GM12878 (cell line): ENCODE measurements around the gene DERL2. TPM values are rescaled to one million over a fixed set of nuclear protein-coding genes. Genes with fewer than 3 reads are reported as not detected.

ENCODE experiments used
- ATAC-seq: fragments of 200-7000 bp; cut with Tn5 transposase; 3 replicates; pipeline ENCODE4 v1.9.1; 2020; ENCODE audit warnings: mild to moderate bottlenecking, moderate library complexity
- BruUV-seq: library from RNA; stranded (reverse); fragments of 400-500 nt; replicated peaks from 2 replicates; lab custom pipeline; 2021; lab: Mats Ljungman, UMichigan
- CTCF ChIA-PET: fragments of 300-600 bp; sonication (Branson Sonifier 250); formaldehyde crosslinking; extraction: SDS; loops from one replicate; lab custom pipeline; 2021; ENCODE audit warnings: inconsistent platforms; lab: Yijun Ruan, JAX
- POLR2A ChIA-PET: fragments of 350-600 bp; formaldehyde crosslinking; extraction: SDS; loops from one replicate; lab custom pipeline; 2021; ENCODE audit warnings: inconsistent platforms; lab: Charles Lee
- RAD21 ChIA-PET: fragments of 300-600 bp; sonication (Branson Sonifier 250); formaldehyde crosslinking; loops from one replicate; lab custom pipeline; 2023; ENCODE audit warnings: antibody characterized with exemption; ENCODE audit not compliant: unreplicated experiment; lab: Charles Lee
- SMC1A ChIA-PET: fragments of 300-600 bp; sonication (Branson Sonifier 250); formaldehyde crosslinking; loops from one replicate; lab custom pipeline; 2023; ENCODE audit not compliant: unreplicated experiment, uncharacterized antibody; lab: Charles Lee
- DNase-seq: peaks from one replicate; pipeline ENCODE4 v3.0.0-alpha.2; 2011; ENCODE audit warnings: low read depth, low spot score
- FAIRE-seq: peaks from 3 replicates; lab custom pipeline; 2011; peaks lifted over from hg19 to GRCh38; lab: Jason Lieb, UNC
- H2AFZ ChIP-seq: 2 replicates; pipeline ENCODE4 v1.6.0; 2011; ENCODE audit warnings: low read depth, low read length, control low read depth; ENCODE audit not compliant: control insufficient read depth
- H3K27ac ChIP-seq: 2 replicates; pipeline ENCODE4 v1.5.1; 2011; ENCODE audit warnings: control low read depth; ENCODE audit not compliant: control insufficient read depth, insufficient read depth
- H3K27me3 ChIP-seq, 2 experiments: replicated peaks in 1 of 2; 2 replicates each; pipeline versions ENCODE4 v1.6.0 to v1.6.1; 2011; ENCODE audit warnings: low read length in 1 of 2; ENCODE audit not compliant: control insufficient read depth in 2 of 2, insufficient read depth in 2 of 2
- H3K36me3 ChIP-seq, 2 experiments: 2 replicates each; pipeline ENCODE4 v1.5.1; 2011; ENCODE audit warnings: low read length in 1 of 2; ENCODE audit not compliant: control insufficient read depth in 2 of 2, insufficient read depth in 2 of 2
- H3K4me1 ChIP-seq: 2 replicates; pipeline ENCODE4 v1.6.1; 2011; ENCODE audit warnings: mild to moderate bottlenecking, low read length, moderate library complexity, mixed read lengths; ENCODE audit not compliant: control insufficient read depth, insufficient read depth
- H3K4me2 ChIP-seq: 2 replicates; pipeline ENCODE4 v1.6.0; 2011; ENCODE audit warnings: control low read depth; ENCODE audit not compliant: control insufficient read depth, insufficient read depth
- H3K4me3 ChIP-seq: fragments of 200-600 bp; sonication (generic); 2 replicates; pipeline ENCODE4 v1.5.1; 2016
- H3K79me2 ChIP-seq: 2 replicates; pipeline ENCODE4 v1.6.0; 2011; ENCODE audit warnings: low read length; ENCODE audit not compliant: control insufficient read depth, insufficient read depth
- H3K9ac ChIP-seq: 2 replicates; pipeline ENCODE4 v1.8.0; 2011; ENCODE audit warnings: low read length, control low read depth, mixed read lengths; ENCODE audit not compliant: control insufficient read depth, insufficient read depth
- H3K9me3 ChIP-seq: replicated peaks from 3 replicates; pipeline ENCODE4 v1.5.1; 2011; ENCODE audit warnings: mild to moderate bottlenecking, low read length; ENCODE audit not compliant: control insufficient read depth, insufficient read depth
- H4K20me1 ChIP-seq: 2 replicates; pipeline ENCODE4 v1.6.0; 2011; ENCODE audit not compliant: control insufficient read depth, insufficient read depth
- BACH1 ChIP-seq: fragments of 450-650 bp; IDR thresholded peaks from 2 replicates; pipeline ENCODE4 v1.6.1; 2017; ENCODE audit warnings: mild to moderate bottlenecking, borderline replicate concordance
- BMI1 ChIP-seq: fragments of 450-650 bp; IDR thresholded peaks from 2 replicates; pipeline ENCODE4 v1.6.1; 2016; ENCODE audit warnings: mild to moderate bottlenecking, moderate library complexity, borderline replicate concordance
- EGR1 ChIP-seq, 2 experiments: IDR thresholded peaks; 1 replicate in 1 of 2; 2 replicates in 1 of 2; pipeline ENCODE4 v1.6.1; 2011 to 2012; ENCODE audit warnings: low read depth in 2 of 2, low read length in 2 of 2, borderline replicate concordance in 1 of 2, mild to moderate bottlenecking in 1 of 2, moderate library complexity in 1 of 2
- FOXK2 ChIP-seq: fragments of 450-650 bp; IDR thresholded peaks from 2 replicates; pipeline ENCODE4 v1.6.1; 2017; ENCODE audit warnings: mild to moderate bottlenecking, moderate library complexity
- IKZF1 ChIP-seq: fragments of 450-650 bp; conservative IDR thresholded peaks from 2 replicates; pipeline ENCODE4 v1.6.1; 2017; ENCODE audit warnings: antibody characterized with exemption, mild to moderate bottlenecking
- KDM1A ChIP-seq: fragments of 200-600 bp; sonication (generic); IDR thresholded peaks from 2 replicates; pipeline ENCODE4 v1.6.1; 2016; ENCODE audit warnings: borderline replicate concordance
- NFYB ChIP-seq: IDR thresholded peaks from 2 replicates; pipeline ENCODE4 v1.6.1; 2011; ENCODE audit warnings: low read depth, mild to moderate bottlenecking, low read length, improper control_type of control experiment, moderate library complexity; ENCODE audit not compliant: insufficient read depth
- NR2C1 ChIP-seq: fragments of 450-650 bp; IDR thresholded peaks from 2 replicates; pipeline ENCODE4 v1.6.1; 2017; ENCODE audit warnings: antibody characterized with exemption, mild to moderate bottlenecking, moderate library complexity
- SIX5 ChIP-seq: IDR thresholded peaks from 2 replicates; pipeline ENCODE4 v1.6.1; 2011; ENCODE audit warnings: mild to moderate bottlenecking, low read depth, low read length, moderate library complexity; ENCODE audit not compliant: severe bottlenecking
- STAT3 ChIP-seq: IDR thresholded peaks from 2 replicates; pipeline ENCODE4 v1.6.1; 2011; ENCODE audit warnings: low read depth, low read length, improper control_type of control experiment
- WGBS: methylation state at CpG from one replicate; pipeline ENCODE4 v1.1.6; 2016; ENCODE audit warnings: low lambda C conversion rate; ENCODE audit not compliant: insufficient replicate concordance, insufficient coverage; ENCODE audit errors: missing lambda C conversion rate; 5-methylcytosine and 5-hydroxymethylcytosine counted together
- in situ Hi-C: fragments of 300-500 bp; cut with MboI; formaldehyde crosslinking; loops from 9 replicates; pipeline ENCODE4 v1.14.3; 2018; ENCODE audit warnings: mixed read lengths
- intact Hi-C: fragments of 100-400 bp; cut with micrococcal nuclease; formaldehyde crosslinking; loops from one replicate; pipeline ENCODE4 v1.14.2; 2022; ENCODE audit not compliant: unreplicated experiment
- polyA plus RNA-seq, 11 experiments: library from polyadenylated mRNA; depleted of rRNA in 4 of 11; unstranded in 6 of 11; stranded (reverse) in 5 of 11; fragments of >200 nt; fragmentation: Nextera tagmentation in 4 of 11; fragmentation: Illumina TruSeq in 1 of 11; extraction: Ambion mirVana in 4 of 11; extraction: Trizol in 1 of 11; gene quantifications; 1 replicate in 1 of 11; 2 replicates in 10 of 11; pipeline versions ENCODE4 v1.2.1 to v1.2.3, GENCODE V29; 2011 to 2016; ENCODE audit warnings: inconsistent platforms in 2 of 11, missing spikeins in 2 of 11, low read depth in 1 of 11
- total RNA-seq, 4 experiments: library from RNA; depleted of rRNA in 3 of 4; stranded (reverse); fragments of >200 nt in 3 of 4; fragmentation: Illumina TruSeq in 1 of 4; extraction: Trizol in 1 of 4; gene quantifications; 2 replicates each; pipeline versions ENCODE4 v1.2.1 to v1.2.3, GENCODE V29; 2013 to 2021
- TF ChIP-seq, protein P1 (sequence below): fragments of 450-650 bp; IDR thresholded peaks from 2 replicates; pipeline ENCODE4 v1.6.1; 2018; ENCODE audit warnings: borderline replicate concordance, mild to moderate bottlenecking; ENCODE audit not compliant: partially characterized antibody
- TF ChIP-seq, protein P2 (sequence below): IDR thresholded peaks from 2 replicates; pipeline ENCODE4 v1.6.1; 2012; ENCODE audit warnings: low read length, inconsistent platforms

The DERL2 gene
- total and polyA plus RNA-seq, 10 of the 15 experiments (the other 5 are each of a cell fraction or from before 2014, with no cell fraction given) = 40.5 to 236 (median 69.3) TPM

DNA sequence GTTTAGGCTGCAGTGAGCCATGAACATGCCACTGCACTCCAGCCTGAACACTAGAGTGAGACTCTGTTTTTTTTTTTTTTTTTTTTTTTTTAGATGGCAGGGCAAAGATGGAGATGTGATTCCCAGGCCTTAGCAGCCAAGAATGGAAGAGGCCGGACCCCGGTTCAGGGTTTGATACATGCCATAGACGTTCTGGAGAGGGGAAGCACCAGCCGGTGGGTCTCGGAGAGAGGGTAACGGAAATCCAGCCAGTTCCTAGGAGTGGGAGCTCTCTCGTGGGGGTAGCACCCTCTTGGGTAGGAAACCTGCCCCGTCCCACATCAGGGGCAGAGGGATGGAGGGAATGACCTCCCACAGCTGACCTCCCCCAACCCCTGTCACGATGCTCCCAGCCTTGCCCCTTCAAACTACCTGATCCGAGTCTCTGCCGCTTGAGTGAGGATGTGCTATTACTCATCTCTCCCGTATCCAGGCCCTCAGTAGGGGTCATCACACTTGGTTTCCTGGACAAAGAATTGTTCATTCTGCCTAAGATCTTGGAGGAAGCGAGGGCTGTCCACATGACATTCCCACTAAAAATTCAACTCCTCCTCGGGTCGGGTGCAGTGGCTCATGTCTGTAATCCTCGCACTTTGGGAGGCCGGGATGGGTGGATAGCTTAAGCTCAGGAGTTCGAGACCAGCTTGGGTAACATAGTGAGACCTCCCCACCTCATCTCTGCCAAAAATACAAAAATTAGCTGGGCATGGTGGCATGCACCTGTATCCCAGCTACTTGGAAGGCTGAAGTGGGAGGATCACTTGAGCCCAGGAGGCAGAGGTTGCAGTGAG lies 47.7 kb upstream of the DERL2 start (continued):
- TF ChIP-seq IKZF1 = no peak

DNA sequence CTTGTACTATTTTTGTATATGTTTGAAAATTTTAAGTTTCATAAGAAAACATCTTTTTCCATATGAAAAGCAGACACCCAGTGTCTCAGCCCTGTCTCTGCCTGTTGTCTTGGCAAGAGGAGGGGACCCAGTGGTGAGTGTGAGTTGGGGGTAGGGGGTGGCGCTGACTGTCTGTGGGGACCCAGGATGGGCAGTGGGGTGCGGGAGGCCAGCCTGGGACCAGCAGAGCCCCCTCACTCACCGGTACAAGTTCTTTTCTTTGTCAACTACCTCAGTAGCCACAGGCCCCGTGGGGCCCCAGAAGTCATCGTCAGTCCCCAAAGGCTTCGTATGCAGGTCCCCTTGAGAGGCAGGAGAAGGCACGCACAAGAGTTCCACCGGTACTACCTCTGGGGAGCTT lies 46.6 kb upstream of the DERL2 start:
- H3K9me3 ChIP-seq = no peaks in the 10 kb centered on the region
- TF ChIP-seq NR2C1 (no peak), NFYB (no peak), BACH1 (no peak), EGR1 (IDR thresholded peaks at IDR 0.05; ENCODE audit: borderline replicate concordance in 1 of 2, low read depth in 2 of 2, low read length in 2 of 2) (no peak), BMI1 (no peak), STAT3 (no peak), FOXK2 (no peak), SIX5 (no peak), KDM1A (no peak)
- TF ChIP-seq, protein P1, sequence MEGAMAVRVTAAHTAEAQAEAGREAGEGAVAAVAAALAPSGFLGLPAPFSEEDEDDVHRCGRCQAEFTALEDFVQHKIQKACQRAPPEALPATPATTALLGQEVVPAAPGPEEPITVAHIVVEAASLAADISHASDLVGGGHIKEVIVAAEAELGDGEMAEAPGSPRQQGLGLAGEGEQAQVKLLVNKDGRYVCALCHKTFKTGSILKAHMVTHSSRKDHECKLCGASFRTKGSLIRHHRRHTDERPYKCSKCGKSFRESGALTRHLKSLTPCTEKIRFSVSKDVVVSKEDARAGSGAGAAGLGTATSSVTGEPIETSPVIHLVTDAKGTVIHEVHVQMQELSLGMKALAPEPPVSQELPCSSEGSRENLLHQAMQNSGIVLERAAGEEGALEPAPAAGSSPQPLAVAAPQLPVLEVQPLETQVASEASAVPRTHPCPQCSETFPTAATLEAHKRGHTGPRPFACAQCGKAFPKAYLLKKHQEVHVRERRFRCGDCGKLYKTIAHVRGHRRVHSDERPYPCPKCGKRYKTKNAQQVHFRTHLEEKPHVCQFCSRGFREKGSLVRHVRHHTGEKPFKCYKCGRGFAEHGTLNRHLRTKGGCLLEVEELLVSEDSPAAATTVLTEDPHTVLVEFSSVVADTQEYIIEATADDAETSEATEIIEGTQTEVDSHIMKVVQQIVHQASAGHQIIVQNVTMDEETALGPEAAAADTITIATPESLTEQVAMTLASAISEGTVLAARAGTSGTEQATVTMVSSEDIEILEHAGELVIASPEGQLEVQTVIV = no peak
- TF ChIP-seq, protein P2, sequence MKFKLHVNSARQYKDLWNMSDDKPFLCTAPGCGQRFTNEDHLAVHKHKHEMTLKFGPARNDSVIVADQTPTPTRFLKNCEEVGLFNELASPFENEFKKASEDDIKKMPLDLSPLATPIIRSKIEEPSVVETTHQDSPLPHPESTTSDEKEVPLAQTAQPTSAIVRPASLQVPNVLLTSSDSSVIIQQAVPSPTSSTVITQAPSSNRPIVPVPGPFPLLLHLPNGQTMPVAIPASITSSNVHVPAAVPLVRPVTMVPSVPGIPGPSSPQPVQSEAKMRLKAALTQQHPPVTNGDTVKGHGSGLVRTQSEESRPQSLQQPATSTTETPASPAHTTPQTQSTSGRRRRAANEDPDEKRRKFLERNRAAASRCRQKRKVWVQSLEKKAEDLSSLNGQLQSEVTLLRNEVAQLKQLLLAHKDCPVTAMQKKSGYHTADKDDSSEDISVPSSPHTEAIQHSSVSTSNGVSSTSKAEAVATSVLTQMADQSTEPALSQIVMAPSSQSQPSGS = no peak
- no peak for FAIRE-seq
- DNase-seq = no peak
- H3K4me2 ChIP-seq = no peak overlapping the region
- SMC1A ChIA-PET = no interaction called here
- CTCF ChIA-PET = no interaction called here
- no peaks in the 10 kb centered on the region for H3K27me3 ChIP-seq
- BruUV-seq = no TSS peak
- no peaks in the 10 kb centered on the region for H3K4me1 ChIP-seq
- no peak overlapping the region for H3K27ac ChIP-seq
- intact Hi-C loops (no loop called here), in situ Hi-C loops (no loop called here)
- no peak overlapping the region for H3K9ac ChIP-seq
- no peak for ATAC-seq
- 84% methylated on average over 8 of the region's 8 CpGs for WGBS
- H3K4me3 ChIP-seq = no peak overlapping the region
- H4K20me1 ChIP-seq = no peaks in the 10 kb centered on the region
- H2AFZ ChIP-seq = no peak overlapping the region
- RAD21 ChIA-PET = no interaction called here
- H3K79me2 ChIP-seq = no peaks in the 10 kb centered on the region
- POLR2A ChIA-PET = no interaction called here
- peaks cover 0 to 17% of the 10 kb centered on the region in 2 experiments; a peak in 3 of 4 replicates for H3K36me3 ChIP-seq
